Left renal pelvis (tissue), 4 donors: ENCODE results near the gene RBM42. TPM values are rescaled to one million over a fixed set of nuclear protein-coding genes. Genes with fewer than 3 reads are reported as not detected.

Experiments
- DNase-seq, 4 donors: peaks; one replicate each; pipeline ENCODE4 v3.0.0-alpha.2; 2013; ENCODE audit warnings: low read depth in 4 of 4, low spot score in 3 of 4
- polyA plus RNA-seq, 4 donors: library from polyadenylated mRNA; unstranded; fragments of 120-200 nt; gene quantifications; one replicate each; pipeline ENCODE4 v1.2.1, GENCODE V29; 2013; ENCODE audit not compliant: insufficient read length in 4 of 4

The RBM42 gene
- polyA plus RNA-seq, 4 donors, result 49.1 to 81.9 (median 57.7) TPM

GRCh38 chr19:35620001-35620400 is 8.8 kb upstream of the RBM42 start:
- no peak for DNase-seq

GRCh38 chr19:35621708-35622107 is 7.1 kb upstream of the RBM42 start:
- DNase-seq, result no peak

- DNase-seq, result no peak
Measured at GRCh38 chr19:35622750-35623149, 6.1 kb upstream of the RBM42 start.

- no peak for DNase-seq
Measured at GRCh38 chr19:35623327-35624010, 5.4 kb upstream of the RBM42 start.

DNA sequence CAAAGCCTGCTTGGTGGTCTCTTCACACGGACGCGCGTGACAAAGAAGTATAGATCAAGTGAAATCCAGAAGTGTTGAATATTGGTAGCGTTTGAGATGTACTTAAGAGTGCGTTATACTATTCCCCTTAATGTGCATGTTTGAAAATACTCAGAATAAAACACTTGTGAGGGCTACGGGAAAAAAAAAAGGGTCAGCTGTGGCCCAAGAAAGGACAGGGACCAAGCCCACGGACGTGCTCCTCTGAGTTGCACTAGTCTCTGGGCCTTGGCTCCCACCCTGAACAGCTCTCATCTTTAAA is 622 bp upstream of the RBM42 start:
- DNase-seq, result no peak

DNA sequence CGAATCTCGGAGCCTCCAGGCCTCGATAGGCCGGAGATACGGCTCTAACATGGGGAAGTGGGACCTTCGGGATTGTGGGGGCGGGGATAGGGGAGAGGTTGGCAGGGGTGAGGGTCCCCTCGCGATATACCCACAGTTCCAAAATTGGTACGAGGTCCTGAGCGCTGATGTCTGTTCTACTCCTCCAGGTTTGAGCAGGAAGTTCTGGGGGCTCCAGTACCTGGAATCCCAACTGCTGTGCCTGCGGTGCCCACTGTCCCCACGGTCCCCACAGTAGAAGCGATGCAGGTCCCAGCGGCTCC is 447 bp downstream of the RBM42 start:
- no peak for DNase-seq

DNA sequence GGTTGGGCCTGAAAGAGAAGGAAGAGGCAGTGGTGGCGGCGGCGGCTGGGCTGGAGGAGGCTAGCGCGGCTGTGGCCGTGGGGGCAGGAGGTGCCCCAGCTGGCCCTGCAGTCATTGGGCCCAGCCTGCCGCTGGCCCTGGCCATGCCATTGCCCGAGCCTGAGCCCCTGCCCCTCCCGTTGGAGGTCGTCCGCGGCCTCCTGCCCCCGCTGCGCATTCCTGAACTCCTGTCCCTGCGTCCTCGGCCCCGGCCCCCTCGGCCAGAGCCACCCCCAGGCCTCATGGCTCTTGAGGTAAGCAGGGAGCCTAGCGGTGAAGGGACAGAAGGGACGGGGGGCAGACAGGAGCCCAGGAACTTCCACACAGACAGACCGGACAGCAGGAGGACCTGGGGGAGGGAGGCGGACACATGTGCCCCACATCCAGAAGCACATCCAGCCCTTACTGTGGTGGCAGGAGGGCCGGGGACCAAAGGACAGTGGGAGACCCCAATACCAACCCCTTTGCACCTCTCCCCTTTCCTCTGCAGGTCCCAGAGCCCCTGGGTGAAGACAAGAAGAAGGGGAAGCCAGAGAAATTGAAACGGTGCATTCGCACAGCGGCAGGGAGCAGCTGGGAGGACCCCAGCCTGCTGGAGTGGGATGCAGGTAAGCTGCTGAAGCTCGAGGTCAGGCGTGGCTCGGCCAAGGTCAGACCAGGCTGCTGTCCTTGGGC is 5.0 kb downstream of the RBM42 start:
- no peak for DNase-seq

- no peak for DNase-seq
Measured at GRCh38 chr19:35636651-35637050, 7.8 kb downstream of the RBM42 start.

GRCh38 chr19:35637165-35637564 is 8.3 kb downstream of the RBM42 start:
- DNase-seq, result no peak

- DNase-seq, result no peak
Measured at GRCh38 chr19:35639321-35639639, 10.4 kb downstream of the RBM42 start.

- DNase-seq, result no peak
Measured at GRCh38 chr19:35639863-35640262, 11.0 kb downstream of the RBM42 start.

DNA sequence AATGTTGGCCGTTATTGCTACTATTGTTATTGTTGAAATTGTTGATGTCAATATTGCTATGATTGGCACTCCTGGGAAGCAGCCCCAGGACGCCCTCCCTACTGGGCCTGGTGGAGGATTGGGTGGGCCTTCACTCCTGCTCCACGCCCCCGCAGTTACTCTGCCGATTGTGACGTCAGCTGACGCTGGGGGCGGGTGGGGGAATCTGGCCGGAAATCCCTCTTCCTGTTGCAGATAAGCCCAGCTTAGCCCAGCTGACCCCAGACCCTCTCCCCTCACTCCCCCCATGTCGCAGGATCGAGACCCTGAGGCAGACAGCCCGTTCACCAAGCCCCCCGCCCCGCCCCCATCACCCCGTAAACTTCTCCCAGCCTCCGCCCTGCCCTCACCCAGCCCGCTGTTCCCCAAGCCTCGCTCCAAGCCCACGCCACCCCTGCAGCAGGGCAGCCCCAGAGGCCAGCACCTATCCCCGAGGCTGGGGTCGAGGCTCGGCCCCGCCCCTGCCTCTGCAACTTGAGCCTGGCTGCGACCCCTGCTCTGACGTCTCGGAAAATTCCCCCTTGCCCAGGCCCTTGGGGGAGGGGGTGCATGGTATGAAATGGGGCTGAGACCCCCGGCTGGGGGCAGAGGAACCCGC is 12.8 kb downstream of the RBM42 start, which contains the start of gene ETV2:
Gene ETV2 (plus strand): TSS at position 231 of the 637 bp plus-strand sequence. CDS start 716 bp downstream, outside the sequence.
- DNase-seq, result no peak

DNA sequence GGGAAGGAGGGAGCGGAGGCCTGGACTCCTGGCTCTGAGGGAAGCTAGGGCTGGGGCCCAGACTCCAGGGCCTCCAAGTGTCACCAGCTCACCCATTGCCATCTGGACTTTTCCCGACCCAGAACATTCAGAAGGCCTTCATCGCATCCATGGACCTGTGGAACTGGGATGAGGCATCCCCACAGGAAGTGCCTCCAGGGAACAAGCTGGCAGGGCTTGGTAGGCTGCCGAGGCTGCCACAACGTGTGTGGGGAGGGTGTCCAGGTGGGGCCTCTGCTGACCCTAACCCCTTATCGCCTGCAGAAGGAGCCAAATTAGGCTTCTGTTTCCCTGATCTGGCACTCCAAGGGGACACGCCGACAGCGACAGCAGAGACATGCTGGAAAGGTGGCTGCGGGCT is 13.5 kb downstream of the RBM42 start:
- no peak for DNase-seq

DNA sequence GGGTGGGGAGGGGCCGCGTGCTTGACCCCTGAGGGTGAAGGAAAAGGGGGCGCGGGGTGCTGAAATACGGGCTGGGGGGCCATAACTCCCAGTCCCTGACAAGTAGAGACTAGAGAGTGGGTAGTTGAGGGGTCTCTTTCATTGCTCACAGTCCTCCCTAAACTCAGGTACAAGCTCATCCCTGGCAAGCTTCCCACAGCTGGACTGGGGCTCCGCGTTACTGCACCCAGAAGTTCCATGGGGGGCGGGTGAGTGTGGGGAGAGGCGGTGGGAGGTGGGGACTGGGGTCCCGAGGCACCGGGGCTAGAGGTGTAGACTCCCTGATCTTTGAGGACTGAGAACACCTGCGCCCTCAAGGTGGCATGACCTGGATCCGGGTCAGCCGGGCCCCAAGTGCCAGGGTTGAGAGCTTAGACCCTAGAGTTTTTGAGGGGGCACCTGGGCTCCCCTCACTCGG is 14.0 kb downstream of the RBM42 start:
- no peak for DNase-seq

DNA sequence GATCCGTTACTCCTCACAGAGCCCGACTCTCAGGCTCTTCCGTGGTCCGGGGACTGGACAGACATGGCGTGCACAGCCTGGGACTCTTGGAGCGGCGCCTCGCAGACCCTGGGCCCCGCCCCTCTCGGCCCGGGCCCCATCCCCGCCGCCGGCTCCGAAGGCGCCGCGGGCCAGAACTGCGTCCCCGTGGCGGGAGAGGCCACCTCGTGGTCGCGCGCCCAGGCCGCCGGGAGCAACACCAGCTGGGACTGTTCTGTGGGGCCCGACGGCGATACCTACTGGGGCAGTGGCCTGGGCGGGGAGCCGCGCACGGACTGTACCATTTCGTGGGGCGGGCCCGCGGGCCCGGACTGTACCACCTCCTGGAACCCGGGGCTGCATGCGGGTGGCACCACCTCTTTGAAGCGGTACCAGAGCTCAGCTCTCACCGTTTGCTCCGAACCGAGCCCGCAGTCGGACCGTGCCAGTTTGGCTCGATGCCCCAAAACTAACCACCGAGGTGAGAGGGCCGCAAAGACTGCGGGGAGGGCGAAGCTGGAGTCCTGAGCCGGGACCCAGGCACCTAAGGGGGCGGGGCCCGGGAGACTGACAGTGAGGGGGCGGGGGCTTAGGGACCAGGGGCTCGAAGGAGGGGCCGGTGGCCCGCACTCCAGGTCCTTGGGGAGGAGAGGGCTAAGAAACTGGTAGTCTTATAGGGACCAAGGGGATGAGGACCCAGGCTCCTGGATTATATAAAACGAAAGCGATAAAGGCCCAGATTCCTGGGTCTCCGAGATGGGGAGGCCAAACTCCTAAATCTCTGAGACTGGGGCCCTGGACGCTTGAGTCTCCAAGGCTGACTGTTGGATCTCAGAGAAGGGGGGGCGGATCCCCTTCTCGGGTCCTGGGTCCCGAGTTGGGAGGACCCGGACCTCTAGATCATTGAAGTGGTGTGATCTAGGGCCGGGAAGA is 14.7 kb downstream of the RBM42 start:
- peak in 3 of 4 donors; percentile 70 to 77 (median 71) for DNase-seq

GRCh38 chr19:35644206-35644986 is 15.6 kb downstream of the RBM42 start:
- DNase-seq, result peak; percentile 72 to 77 (median 73)

GRCh38 chr19:35644987-35645679 is 16.3 kb downstream of the RBM42 start:
- DNase-seq, result no peak

GRCh38 chr19:35645680-35646511 is 17.1 kb downstream of the RBM42 start:
- no peak for DNase-seq
